ENCODE measurements around the gene CHST15.
"Not testable (repeated sequence)": the region's sequence is repeated elsewhere in the genome, so short reads cannot be mapped to it uniquely, and the experiment has no call there.

The CHST15 gene

DNA sequence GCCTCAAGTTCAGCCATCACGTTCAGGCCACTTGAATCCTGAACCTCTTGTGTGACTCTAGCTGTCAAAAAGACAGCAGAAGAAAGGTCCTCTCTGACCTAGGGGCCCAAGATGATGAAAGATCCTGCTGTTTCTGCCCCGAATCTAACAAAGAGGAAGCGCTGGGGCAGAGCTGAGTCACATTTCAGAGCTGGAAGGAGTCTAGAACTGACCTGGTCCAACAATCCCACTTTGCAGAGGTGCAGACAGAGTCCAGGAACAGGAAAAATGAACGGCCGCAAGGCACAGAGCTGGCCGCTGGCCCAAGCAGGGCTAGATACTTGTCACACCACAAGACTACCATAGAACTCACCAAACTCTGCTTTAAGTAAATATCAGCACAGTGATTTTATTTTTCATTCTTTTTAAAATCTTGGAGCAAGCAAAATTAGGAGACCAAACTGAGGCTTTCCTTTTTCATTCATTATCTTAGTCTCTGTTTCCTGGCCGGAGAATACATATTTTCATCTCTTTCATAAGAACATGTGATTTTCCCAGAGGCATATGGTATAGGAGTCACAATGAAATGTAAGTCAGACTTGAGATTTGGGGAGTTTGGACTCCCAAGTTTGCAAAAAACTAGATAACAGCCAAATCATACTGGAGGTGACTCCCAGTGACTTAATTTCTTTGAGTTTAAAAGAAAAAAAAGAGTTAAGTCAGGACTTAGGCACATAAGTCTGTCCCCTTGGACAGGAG, 52.8 kb downstream of the CHST15 start:
- DNase-seq = no peak

DNA sequence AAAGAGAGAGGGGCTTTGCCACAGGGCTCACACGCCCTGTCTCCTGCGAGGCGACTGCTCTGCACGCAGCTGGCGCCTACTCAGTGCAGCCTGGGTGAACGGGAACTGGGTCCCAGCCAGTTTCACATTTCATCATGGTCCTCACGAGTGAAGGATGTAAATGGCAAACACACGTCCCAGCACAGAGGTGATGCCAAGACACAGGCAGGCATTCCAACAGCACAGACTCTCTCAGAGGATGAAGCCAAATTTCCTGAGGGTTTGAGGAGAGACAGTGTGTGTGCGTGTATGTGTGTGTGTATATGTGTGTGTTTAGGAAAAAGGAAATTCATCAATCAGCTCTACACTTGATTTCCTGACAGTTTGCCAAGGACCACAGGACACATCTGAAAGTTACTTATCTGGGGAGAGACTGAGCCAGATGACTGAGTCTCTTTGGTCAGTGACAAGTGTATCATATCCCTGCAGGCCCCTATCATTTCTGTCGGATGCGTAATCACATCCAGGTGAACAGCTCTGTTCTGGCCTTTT, 53.9 kb downstream of the CHST15 start:
- DNase-seq = no peak

DNA sequence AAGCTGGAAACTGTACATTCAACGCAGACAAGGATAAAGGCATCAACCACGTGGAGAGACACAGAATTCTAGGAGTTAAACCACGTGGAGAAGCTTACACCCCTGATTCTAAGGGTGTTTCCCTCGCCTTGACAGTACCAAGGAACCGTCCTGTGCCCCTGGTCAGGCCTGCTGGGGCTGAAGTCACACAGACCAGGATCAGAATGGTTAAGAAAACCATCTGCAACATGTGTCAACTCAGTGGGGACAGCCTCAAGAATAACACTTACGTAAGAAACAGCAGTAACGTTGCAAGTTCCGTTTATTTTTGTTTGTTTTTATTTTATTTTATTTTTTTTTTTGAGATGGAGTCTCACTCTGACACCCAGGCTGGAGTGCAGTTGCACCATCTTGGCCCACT, 55.6 kb downstream of the CHST15 start:
- no peak for DNase-seq

DNA sequence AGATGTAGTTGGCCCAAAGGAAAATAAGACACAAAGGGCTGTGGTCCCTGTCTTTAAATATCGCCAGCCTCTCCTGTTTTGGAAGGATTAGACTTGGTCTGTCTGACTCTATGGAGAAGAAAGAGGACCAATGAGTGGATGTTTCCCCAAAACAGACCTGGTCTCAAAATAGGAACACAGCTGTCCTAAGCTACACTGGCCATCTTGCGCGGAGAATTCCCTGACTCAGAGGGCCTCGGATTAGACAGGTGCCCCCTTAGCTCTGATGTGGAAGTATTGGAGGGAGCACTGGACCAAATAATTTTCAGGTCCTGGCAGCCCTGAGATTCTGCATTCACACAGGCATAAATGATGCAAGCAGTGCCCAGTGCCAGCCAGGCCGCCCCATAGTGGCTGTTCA, 56.1 kb downstream of the CHST15 start:
- DNase-seq = no peak

DNA sequence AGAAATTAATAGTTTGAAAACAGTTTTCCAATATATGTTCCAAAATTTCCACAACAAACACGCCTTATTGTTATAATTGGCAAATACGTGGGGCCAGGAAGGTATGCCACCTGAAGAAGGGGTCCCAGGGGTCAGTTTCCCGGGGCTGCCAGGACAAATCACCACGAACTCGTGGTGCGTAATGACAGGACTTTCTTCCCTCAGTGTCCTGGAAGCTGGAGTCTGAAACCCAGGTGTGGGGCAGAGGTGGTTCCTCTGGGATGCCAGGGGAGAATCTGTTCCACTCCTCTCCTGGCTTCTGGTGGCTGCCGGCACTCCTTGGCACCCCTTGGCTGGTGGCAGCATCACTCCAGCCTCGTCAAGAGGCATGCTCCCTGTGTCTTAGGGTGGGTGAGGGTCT, 56.7 kb downstream of the CHST15 start:
- DNase-seq = no peak

DNA sequence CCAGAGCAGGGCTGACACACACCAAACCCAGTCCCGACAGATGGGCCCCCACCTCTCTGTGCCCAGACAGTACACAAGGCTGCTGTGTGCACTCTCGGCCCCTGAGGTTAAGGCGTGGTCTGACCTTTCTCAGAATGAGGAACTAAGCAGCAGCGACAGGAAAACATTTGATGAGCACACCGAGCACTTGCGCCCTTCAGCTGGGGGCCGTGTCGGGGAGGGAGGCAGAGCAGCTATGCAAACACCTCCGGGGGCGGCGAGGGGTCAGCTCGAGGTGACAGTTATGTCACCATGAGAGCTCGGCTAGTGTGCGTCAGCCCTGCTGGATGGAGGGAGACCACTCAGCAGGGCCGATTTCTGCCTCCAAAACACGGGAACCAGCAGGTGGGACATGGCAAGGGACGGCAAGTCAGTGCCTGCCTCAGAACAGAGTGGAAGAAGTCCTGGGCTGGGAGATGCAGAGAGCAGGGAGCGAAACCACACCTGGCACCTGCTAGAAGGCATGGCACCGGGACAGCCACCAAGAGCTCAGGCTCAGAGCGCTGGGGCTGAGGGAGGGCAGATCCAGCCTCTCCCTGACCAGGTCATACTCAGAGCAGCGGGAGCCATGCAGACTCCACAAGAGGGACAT, 57.4 kb downstream of the CHST15 start:
- peak; percentile 93 for DNase-seq

DNA sequence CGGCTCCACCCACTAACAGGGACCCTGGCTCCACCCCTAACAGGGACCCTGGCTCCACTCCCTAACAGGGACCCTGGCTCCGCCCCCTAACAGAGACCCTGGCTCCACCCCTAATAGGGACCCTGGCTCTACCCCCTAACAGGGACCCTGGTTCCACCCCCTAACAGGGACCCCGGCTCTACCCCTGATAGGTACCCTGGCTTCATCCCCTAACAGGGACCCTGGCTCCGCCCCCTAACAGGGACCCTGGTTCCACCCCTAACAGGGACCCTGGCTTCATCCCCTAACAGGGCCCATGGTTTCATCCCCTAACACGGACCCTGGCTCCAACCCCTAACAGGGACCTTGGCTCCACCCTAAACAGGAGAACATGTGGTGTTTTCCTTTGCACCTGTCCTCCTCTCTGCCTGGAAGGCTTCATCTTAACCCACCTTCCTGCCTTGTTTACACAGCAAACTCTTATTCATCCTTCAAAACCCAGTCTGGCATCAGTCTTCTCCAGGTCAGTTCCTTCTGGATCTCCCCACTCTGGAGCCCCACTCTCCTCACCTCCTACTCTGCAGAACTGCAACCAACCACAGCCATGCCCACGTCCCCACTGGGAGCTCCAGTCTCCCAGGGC, 58.0 kb downstream of the CHST15 start:
- no peak for DNase-seq

DNA sequence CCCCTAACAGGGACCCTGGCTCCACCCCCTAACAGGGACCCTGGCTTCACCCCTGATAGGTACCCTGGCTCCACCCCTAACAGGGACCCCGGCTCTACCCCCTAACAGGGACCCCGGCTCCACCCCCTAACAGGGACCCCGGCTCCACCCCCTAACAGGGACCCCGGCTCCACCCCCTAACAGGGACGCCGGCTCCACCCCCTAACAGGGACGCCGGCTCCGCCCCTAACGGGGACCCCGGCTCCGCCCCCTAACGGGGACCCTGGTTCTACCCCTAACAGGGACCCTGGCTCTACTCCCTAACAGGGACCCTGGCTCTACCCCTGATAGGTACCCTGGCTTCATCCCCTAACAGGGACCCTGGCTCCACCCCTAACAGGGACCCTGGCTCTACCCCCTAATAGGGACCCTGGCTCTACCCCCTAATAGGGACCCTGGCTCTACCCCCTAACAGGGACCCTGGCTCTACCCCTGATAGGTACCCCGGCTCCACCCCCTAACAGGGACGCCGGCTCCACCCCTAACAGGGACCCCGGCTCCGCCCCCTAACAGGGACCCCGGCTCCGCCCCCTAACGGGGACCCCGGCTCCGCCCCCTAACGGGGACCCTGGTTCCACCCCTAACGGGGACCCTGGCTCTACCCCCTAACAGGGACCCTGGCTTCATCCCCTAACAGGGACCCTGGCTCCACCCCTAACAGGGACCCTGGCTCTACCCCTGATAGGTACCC, 58.7 kb downstream of the CHST15 start:
- DNase-seq = not testable (repeated sequence)

DNA sequence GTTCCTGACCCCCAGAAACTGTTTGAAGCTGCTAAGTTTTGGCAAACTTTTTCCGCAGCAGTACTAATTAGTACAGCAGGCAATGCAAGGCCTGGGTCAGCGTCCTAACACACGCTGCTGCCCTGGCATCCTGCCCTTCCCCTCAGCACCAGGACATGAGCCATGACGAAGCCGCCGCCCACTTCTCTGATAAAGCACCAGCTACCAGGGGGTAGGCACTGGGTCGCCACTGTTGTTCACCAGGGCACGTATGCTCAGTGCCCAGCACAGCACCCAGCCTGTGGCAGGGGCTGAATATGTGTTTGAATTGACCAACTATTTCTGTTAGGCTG, 59.5 kb downstream of the CHST15 start:
- no peak for DNase-seq

DNA sequence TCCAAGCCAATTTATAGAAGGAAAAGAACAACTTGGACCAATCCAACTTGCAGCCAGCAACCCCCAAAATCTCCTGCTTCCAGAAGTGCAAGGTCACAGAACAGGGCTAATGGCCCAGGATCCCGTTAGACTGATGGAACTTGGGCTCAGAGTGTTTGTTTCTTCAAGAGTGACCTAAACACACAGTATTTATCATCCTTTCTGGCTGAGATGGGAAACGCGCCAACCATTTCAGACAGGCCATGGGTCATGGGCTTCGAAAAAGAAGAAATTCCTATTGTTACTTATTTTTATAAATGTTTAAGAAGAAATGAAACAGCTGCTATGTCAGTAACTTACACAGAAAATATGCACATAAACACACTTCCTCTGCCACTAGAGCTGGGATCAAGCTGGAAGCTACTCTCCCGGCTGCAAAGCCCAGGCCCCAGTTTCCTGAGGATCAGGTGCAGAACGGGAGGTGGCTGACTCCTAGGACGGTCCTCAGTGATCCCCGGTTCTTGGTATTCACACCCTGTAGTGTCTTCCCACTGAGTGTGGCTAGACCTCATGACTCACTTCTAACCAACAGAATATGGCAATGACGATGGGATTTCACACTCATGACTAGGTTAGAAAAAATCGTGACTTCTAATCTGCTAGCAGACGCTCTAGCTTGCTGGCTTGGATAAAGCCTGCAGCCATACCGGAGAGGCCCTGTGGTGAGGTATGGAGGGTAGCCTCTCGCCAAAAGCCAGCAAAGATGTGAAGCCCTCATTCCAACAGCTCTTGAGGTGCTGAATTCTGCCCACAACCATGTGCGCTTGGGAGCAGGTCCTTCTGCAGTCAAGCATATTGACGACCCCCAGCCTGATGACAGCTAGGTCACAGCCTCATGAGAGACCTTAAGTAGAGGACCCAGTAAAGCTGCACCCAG, 60.2 kb downstream of the CHST15 start:
- no peak for DNase-seq

DNA sequence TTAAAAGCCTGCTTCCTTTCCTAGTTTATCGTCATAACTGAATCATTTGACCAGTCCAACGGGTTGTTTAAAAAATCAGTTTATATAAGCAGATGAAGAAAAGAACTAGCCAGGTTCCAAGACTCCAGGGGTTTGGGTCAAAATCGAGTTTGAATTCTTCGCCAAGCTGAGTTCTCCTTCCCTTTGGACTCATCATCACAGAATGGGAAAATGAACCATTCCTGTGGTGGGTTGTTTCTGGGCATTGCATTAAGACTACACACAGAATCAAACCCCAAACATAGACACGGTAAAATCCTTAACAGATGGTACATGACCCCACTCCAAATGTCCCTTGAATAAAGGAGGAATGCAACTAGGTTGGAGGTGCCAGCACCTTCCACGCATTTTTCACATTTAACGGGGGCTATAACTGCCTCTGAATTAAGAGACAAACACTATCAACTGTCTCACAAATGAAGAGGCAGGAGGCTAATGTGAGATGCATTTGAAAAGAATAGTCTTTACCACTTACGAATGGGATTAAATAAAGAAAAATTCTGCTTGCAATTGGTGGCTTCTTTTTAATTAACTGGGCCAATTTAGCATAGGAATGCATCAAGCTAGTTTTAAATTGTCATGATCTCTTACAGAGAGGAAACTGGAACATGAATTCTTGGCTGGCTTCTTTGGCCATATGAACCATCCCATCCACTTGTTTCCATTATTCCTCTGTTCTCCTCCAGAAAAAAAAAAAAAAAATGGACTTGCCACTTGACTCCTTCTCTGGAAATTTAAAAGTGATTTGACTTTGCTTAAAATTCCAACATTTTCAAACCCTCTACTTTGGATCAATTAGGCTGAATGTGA, 61.1 kb downstream of the CHST15 start:
- DNase-seq = no peak

DNA sequence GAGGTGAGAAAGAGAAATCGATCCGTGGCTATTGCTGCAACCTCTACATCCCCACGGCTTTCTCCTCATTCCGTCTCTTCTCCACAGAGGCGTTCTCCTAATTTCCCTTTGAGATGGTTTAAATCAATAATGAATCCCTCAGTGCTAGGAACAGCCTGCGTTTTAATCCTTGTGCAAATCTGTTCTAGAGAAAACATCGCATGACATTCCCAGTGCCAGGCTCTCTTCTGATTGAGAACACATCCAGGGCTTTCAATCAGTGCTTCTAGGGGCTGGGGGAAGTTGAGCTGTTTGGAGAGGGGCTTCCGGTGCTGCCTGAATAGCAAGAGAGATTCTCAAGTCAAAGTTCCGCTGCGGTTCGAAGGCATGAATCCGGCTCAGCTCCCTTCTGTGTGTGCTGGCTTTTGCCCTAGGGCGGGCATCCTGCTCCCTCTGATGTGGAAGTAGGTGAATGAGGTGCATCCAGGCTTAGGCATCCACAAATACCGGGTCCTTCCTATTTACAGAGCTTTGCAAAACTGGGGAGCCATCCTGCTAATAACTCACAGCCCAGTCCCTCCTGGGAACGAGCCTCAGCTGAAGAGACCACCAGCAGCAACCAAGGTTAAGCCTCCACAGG, 62.8 kb downstream of the CHST15 start:
- DNase-seq = no peak

DNA sequence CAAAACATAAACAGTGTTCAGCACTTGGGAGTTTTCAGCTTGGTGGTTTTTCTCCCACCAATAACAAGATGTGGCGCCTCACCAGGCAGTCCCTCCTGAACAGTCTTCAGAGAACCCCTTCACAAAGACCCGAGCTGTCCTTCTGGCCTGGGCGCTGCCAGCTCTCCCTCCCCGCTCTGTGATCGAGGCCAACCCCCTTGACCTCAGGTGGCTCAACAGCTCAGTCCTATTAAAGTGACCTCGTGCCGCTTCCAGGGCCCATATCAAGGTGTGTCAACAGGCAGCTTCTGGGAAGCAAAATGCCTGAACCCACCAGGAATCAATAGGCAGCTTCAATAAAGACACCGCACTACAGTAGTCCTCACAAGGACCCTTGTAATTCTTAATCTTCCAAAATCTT, 63.3 kb downstream of the CHST15 start:
- DNase-seq = no peak

DNA sequence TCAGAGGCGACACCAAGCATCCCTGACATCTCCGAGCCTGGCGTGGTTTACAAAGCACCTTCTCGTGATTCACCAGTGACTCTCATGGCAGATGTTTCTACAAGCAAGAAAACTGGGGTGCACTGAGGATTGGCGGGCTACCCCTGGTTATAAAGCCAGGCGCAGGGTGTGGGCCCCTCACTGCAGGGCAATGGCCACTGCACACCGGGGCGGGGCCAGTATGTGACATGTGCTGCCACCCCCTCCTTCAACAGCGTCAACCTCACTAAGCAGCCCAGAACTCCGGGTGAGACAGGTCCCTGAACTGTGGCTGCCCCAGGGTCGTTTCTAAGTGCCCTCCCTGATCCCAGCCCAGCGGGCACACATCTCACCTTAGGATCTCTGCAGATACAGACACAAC, 63.8 kb downstream of the CHST15 start:
- DNase-seq = no peak

DNA sequence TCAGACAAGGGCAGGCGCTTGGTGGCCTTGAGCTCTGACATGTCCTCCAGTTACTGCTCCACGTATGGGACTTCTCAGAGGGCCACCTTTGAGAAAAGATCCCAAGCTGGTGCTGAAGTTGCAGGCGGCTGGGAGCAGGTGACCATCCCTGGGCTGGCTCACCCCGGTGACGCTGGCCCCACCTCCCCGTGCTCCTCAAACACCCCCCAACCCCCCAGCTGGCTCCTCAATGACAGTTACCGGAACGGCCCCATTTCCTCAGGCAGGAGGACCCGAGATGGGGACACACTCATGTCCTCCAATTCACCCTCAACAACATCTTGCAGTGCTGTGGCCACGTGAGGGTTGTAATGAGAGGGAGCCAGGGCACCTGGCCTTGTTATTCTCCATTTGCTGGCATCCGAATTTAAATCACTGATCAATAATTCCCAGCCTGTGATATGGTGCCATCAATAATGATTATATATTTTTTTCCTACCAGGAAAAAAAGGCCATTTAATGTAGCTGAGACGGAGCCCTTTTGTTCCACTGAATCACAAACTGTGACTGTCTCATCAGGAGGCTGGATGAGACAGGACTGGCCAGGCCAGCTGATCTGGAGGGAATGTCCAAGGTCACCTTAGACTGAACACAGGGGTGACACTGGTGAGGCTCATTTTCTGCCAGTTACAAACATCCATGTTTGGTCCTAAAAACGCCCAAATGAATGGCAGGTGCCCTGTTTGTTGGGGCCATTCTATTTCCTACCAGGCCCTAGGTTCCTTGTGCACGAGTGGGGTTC, 64.5 kb downstream of the CHST15 start:
- no peak for DNase-seq

DNA sequence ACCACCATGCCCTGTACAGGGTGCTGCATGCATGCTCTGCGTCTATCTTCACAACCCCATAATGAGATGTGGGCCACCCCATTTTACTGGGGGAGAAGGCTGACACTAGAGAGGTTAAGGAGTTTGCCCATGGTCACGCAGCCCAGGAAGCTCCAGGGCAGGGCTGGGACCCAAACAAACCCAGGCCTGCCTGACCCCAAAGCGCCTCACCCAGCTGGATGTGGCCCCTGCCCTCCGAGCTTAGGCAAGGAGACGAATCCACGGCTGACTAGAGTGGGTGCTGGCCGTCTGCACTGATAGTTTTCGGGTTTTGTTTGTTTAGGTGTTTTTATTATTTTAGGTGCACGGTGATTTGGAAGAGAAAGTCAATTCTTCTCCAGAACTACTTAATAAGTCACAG, 65.7 kb downstream of the CHST15 start:
- DNase-seq = no peak

DNA sequence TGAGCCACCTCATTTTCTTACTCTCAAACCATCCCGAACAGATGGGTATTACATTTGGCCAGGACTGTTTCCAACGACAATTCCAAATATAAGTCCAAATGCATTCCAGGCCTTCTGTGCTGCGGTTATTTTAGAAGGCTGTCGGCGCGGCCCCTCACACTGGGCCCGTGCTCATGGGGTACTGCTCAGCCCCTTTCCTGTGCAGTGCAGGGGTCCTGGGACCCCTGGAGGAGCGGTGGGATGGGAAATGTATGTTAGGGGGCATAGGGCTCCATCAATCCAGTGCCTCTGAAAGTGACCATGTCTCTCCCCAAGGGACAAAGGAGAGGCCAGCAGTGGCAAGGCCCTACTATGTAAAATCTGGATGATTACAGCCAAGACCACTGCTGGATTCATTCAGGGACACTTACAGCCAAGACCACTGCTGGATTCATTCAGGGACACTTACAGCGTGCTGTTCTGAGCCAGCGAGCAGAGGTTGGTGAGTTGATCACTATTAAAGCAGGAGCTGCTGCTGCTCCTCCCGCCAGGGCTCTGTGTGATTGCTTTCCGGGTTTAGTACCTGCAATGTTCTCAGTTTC, 66.3 kb downstream of the CHST15 start:
- no peak for DNase-seq

DNA sequence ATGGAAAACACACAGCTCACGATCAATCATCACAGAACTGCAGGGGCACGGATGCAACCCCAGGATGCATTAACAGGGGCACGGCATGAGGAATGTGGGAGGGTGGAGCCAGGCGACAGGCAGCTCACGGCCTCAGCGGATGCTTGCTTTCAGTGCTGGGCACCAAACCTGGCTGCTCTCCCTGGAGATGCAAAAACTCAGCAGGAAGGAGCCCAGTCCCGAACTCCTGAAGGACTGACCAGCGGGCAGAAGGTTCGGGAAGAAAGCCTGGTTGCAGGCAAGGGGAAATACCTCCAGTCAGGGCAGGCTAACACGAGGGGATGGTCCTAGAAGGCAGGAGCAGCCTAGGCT, 66.8 kb downstream of the CHST15 start:
- no peak for DNase-seq

DNA sequence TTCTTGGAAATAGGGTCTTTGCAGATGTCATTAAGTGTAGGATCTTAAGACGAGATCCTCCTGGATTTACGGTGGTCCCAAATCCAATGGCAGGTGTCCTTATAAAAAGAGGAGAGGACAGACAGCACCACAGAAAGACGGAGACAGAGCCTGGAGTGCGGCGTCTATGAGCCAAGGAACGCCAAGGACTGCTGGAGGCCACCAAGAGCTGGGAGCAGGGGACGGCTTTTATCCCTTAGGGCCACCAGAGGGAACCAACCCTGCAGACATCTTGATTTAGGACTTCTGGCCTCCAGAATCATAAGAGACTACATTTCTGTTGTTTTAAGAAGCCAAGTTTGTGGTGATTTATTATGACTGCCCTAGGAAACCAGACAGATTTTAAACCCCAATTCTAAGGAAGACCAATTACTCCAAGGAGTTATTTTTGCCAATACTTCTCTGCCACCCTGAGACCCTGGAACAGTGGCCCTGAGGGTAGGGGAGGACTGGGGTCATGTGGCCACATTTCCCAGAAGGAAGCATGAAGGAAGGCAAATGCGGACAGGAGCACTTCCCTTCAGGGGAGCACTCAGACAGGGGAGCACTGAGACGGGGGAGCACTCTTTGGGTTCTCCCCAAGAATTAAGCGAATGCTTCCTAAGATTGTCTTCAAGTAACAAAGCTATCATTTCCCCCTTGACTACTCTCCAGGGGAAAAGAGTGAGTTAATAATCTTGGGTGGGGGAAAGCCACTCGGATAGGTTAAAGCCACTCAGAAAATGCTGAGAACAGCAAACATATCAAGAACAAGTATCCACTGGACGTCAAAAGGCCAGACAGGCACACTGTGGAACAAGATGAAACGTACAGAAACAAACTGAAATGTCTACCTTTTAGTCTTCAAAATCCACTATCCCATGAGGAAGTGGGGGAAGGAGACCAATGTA, 67.5 kb downstream of the CHST15 start:
- DNase-seq = no peak

All from RPMI8226 (cell line).